ENCODE data around the gene RAB43.

RAB43 gene

GRCh38 chr3:129084501-129084900 is 37.1 kb downstream of the RAB43 start (continued):
- TF ChIP-seq, protein P1, sequence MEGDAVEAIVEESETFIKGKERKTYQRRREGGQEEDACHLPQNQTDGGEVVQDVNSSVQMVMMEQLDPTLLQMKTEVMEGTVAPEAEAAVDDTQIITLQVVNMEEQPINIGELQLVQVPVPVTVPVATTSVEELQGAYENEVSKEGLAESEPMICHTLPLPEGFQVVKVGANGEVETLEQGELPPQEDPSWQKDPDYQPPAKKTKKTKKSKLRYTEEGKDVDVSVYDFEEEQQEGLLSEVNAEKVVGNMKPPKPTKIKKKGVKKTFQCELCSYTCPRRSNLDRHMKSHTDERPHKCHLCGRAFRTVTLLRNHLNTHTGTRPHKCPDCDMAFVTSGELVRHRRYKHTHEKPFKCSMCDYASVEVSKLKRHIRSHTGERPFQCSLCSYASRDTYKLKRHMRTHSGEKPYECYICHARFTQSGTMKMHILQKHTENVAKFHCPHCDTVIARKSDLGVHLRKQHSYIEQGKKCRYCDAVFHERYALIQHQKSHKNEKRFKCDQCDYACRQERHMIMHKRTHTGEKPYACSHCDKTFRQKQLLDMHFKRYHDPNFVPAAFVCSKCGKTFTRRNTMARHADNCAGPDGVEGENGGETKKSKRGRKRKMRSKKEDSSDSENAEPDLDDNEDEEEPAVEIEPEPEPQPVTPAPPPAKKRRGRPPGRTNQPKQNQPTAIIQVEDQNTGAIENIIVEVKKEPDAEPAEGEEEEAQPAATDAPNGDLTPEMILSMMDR (tag by site-specific recombination; IDR thresholded peaks at IDR 0.05) = no peak
- TF ChIP-seq ZSCAN23 (tag by site-specific recombination; IDR thresholded peaks at IDR 0.05) (no peak), ZNF239 (tag by site-specific recombination; IDR thresholded peaks at IDR 0.05) (no peak), ZXDB (tag by site-specific recombination; IDR thresholded peaks at IDR 0.05) (no peak)

DNA sequence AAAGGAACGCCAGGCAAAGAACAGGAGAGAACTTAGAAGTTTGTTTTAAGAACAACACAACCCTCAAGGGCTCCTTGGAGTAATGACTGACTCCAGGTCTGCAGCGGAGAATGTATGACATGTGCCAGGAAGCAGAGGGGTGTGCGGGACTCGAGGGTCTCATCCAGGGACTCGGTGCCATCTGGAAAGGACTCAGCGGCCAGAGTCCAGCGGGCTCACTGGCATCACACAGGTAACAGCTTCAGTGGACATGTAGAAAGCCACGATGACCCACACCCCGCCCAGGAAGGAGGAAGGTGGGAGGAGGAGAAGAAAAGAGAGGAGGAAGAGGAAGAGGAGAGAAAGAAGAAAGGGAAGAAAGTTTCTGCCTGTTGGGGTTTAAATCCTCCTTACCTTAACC is 39.6 kb downstream of the RAB43 start:
- H3K4me1 ChIP-seq (ENCODE audit: control insufficient read depth, insufficient read depth, low read length) = no peaks in the 10 kb centered on the region
- H3K4me3 ChIP-seq (ENCODE audit: low read depth, low read length) = no peak overlapping the region
- H3K9me3 ChIP-seq (ENCODE audit: control insufficient read depth, insufficient read depth, low read depth, low read length) = no peaks in the 10 kb centered on the region
- H3K36me3 ChIP-seq (ENCODE audit: control insufficient read depth in 2 of 2, insufficient read depth in 1 of 2, low read length in 2 of 2) = no peaks in the 10 kb centered on the region
- TF ChIP-seq ZBTB11 (tag by site-specific recombination; conservative IDR thresholded peaks at IDR 0.05; ENCODE audit: low read depth) = no peak
- no peak for TF ChIP-seq GFI1B (tag by site-specific recombination; IDR thresholded peaks at IDR 0.05)
- no peak for TF ChIP-seq ZNF768 (tag by site-specific recombination; IDR thresholded peaks at IDR 0.05)
- TF ChIP-seq ZNF701 (tag by site-specific recombination; IDR thresholded peaks at IDR 0.05) = no peak
- TF ChIP-seq ZNF747 (tag by site-specific recombination; IDR thresholded peaks at IDR 0.05) = no peak
- TF ChIP-seq SP7 (tag by site-specific recombination; IDR thresholded peaks at IDR 0.05) = no peak
- no peak for TF ChIP-seq ZNF596 (tag by site-specific recombination; IDR thresholded peaks at IDR 0.05)
- no peak for TF ChIP-seq KLF9 (tag by site-specific recombination; IDR thresholded peaks at IDR 0.05; ENCODE audit: low read depth)
- TF ChIP-seq ZNF629 (tag by site-specific recombination; IDR thresholded peaks at IDR 0.05) = no peak
- POLR2A ChIA-PET = no interaction called here
- no peak overlapping the region for H3K27ac ChIP-seq (ENCODE audit: extremely low read depth, low read depth, low read length)
- CTCF ChIA-PET = interaction anchor here (1.0 kb wide), 1 partner anchor 112 kb away, joined by 4 read pairs; no protein-coding TSS in a partner anchor

- Histone ChIP-seq H3K9me3 (ENCODE audit: control insufficient read depth, insufficient read depth, low read depth, low read length) (no peaks in the 10 kb centered on the region), H3K36me3 (ENCODE audit: control insufficient read depth in 2 of 2, insufficient read depth in 1 of 2, low read length in 2 of 2) (no peaks in the 10 kb centered on the region), H3K4me3 (ENCODE audit: low read depth, low read length) (no peak overlapping the region), H3K27ac (ENCODE audit: extremely low read depth, low read depth, low read length) (no peak overlapping the region), H3K4me1 (ENCODE audit: control insufficient read depth, insufficient read depth, low read length) (no peaks in the 10 kb centered on the region)
- ChIA-PET POLR2A (no interaction called here), CTCF (no interaction called here)
- TF ChIP-seq SP2 (tag by site-specific recombination; IDR thresholded peaks at IDR 0.05) (no peak), ZBTB48 (tag by site-specific recombination; IDR thresholded peaks at IDR 0.05) (no peak), KLF16 (tag by site-specific recombination; IDR thresholded peaks at IDR 0.05) (no peak), ZNF26 (tag by site-specific recombination; IDR thresholded peaks at IDR 0.05) (no peak), ZNF23 (tag by site-specific recombination; IDR thresholded peaks at IDR 0.05; ENCODE audit: borderline replicate concordance) (no peak)
- TF ChIP-seq, protein P2, sequence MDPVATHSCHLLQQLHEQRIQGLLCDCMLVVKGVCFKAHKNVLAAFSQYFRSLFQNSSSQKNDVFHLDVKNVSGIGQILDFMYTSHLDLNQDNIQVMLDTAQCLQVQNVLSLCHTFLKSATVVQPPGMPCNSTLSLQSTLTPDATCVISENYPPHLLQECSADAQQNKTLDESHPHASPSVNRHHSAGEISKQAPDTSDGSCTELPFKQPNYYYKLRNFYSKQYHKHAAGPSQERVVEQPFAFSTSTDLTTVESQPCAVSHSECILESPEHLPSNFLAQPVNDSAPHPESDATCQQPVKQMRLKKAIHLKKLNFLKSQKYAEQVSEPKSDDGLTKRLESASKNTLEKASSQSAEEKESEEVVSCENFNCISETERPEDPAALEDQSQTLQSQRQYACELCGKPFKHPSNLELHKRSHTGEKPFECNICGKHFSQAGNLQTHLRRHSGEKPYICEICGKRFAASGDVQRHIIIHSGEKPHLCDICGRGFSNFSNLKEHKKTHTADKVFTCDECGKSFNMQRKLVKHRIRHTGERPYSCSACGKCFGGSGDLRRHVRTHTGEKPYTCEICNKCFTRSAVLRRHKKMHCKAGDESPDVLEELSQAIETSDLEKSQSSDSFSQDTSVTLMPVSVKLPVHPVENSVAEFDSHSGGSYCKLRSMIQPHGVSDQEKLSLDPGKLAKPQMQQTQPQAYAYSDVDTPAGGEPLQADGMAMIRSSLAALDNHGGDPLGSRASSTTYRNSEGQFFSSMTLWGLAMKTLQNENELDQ (tag by site-specific recombination; IDR thresholded peaks at IDR 0.05; ENCODE audit: low read depth) = no peak
- TF ChIP-seq, protein P3, sequence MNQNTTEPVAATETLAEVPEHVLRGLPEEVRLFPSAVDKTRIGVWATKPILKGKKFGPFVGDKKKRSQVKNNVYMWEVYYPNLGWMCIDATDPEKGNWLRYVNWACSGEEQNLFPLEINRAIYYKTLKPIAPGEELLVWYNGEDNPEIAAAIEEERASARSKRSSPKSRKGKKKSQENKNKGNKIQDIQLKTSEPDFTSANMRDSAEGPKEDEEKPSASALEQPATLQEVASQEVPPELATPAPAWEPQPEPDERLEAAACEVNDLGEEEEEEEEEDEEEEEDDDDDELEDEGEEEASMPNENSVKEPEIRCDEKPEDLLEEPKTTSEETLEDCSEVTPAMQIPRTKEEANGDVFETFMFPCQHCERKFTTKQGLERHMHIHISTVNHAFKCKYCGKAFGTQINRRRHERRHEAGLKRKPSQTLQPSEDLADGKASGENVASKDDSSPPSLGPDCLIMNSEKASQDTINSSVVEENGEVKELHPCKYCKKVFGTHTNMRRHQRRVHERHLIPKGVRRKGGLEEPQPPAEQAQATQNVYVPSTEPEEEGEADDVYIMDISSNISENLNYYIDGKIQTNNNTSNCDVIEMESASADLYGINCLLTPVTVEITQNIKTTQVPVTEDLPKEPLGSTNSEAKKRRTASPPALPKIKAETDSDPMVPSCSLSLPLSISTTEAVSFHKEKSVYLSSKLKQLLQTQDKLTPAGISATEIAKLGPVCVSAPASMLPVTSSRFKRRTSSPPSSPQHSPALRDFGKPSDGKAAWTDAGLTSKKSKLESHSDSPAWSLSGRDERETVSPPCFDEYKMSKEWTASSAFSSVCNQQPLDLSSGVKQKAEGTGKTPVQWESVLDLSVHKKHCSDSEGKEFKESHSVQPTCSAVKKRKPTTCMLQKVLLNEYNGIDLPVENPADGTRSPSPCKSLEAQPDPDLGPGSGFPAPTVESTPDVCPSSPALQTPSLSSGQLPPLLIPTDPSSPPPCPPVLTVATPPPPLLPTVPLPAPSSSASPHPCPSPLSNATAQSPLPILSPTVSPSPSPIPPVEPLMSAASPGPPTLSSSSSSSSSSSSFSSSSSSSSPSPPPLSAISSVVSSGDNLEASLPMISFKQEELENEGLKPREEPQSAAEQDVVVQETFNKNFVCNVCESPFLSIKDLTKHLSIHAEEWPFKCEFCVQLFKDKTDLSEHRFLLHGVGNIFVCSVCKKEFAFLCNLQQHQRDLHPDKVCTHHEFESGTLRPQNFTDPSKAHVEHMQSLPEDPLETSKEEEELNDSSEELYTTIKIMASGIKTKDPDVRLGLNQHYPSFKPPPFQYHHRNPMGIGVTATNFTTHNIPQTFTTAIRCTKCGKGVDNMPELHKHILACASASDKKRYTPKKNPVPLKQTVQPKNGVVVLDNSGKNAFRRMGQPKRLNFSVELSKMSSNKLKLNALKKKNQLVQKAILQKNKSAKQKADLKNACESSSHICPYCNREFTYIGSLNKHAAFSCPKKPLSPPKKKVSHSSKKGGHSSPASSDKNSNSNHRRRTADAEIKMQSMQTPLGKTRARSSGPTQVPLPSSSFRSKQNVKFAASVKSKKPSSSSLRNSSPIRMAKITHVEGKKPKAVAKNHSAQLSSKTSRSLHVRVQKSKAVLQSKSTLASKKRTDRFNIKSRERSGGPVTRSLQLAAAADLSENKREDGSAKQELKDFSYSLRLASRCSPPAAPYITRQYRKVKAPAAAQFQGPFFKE (tag by site-specific recombination; IDR thresholded peaks at IDR 0.05; ENCODE audit: borderline replicate concordance) = no peak
These were observed 40.1 kb downstream of the RAB43 start for GRCh38 chr3:129081503-129081902.
